Astrocyte (in vitro differentiated cells and primary cell): ENCODE data around the gene ATG4D.

ENCODE experiments used
- EZH2 ChIP-seq: IDR thresholded peaks from 2 replicates; pipeline ENCODE4 v1.6.1; 2012; ENCODE audit warnings: mild to moderate bottlenecking, low read length, inconsistent platforms; ENCODE audit not compliant: insufficient read depth
- TF ChIP-seq, protein P1 (sequence below): IDR thresholded peaks from 2 replicates; pipeline ENCODE4 v1.5.1; 2011; ENCODE audit warnings: low read depth, mild to moderate bottlenecking, inconsistent platforms, low read length, moderate library complexity; ENCODE audit not compliant: insufficient read depth

- TF ChIP-seq, protein P1, sequence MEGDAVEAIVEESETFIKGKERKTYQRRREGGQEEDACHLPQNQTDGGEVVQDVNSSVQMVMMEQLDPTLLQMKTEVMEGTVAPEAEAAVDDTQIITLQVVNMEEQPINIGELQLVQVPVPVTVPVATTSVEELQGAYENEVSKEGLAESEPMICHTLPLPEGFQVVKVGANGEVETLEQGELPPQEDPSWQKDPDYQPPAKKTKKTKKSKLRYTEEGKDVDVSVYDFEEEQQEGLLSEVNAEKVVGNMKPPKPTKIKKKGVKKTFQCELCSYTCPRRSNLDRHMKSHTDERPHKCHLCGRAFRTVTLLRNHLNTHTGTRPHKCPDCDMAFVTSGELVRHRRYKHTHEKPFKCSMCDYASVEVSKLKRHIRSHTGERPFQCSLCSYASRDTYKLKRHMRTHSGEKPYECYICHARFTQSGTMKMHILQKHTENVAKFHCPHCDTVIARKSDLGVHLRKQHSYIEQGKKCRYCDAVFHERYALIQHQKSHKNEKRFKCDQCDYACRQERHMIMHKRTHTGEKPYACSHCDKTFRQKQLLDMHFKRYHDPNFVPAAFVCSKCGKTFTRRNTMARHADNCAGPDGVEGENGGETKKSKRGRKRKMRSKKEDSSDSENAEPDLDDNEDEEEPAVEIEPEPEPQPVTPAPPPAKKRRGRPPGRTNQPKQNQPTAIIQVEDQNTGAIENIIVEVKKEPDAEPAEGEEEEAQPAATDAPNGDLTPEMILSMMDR: no peak
- TF ChIP-seq EZH2: no peak
Observed at GRCh38 chr19:10500247-10500592, 43.5 kb upstream of the ATG4D start.
